GM18868 (cell line): ENCODE data around the gene TLK2.
A peak's percentile ranks its signal among the peaks of the same experiment; 100 is the strongest.

ENCODE experiments used
- ATAC-seq: cut with Tn5 transposase; IDR thresholded peaks from one replicate; pipeline ENCODE4 v1.9.1; 2021; ENCODE audit warnings: mild to moderate bottlenecking, moderate library complexity; ENCODE audit not compliant: unreplicated experiment

TLK2 gene

GRCh38 chr17:62627219-62627903, 148.7 kb downstream of the TLK2 start, which contains the start of gene MRC2:
Gene MRC2 (plus strand): TSS chr17:62627670. CDS start chr17:62627803, 133 bp downstream.
- ATAC-seq, result peak; percentile 50

GRCh38 chr17:62627904-62628633, 149.4 kb downstream of the TLK2 start:
- peak; percentile 40 for ATAC-seq

- no peak for ATAC-seq
Observed at GRCh38 chr17:62628831-62629555, 150.4 kb downstream of the TLK2 start.

GRCh38 chr17:62629556-62630364, 151.1 kb downstream of the TLK2 start:
- ATAC-seq, result no peak

- ATAC-seq, result no peak
Observed at GRCh38 chr17:62630365-62631085, 151.9 kb downstream of the TLK2 start.

- no peak for ATAC-seq
Observed at GRCh38 chr17:62631086-62631935, 152.7 kb downstream of the TLK2 start.

- no peak for ATAC-seq
Observed at GRCh38 chr17:62631936-62632924, 153.6 kb downstream of the TLK2 start.

- no peak for ATAC-seq
Observed at GRCh38 chr17:62637809-62638208, 159.2 kb downstream of the TLK2 start.

- no peak for ATAC-seq
Observed at GRCh38 chr17:62641153-62641552, 162.5 kb downstream of the TLK2 start.

- no peak for ATAC-seq
Observed at GRCh38 chr17:62641951-62642350, 163.3 kb downstream of the TLK2 start.

- no peak for ATAC-seq
Observed at GRCh38 chr17:62643496-62643895, 164.9 kb downstream of the TLK2 start.

- no peak for ATAC-seq
Observed at GRCh38 chr17:62644487-62645173, 166.0 kb downstream of the TLK2 start.

GRCh38 chr17:62648251-62648955, 169.8 kb downstream of the TLK2 start:
- ATAC-seq, result no peak

GRCh38 chr17:62648956-62649294, 170.3 kb downstream of the TLK2 start:
- no peak for ATAC-seq

GRCh38 chr17:62649570-62649969, 170.9 kb downstream of the TLK2 start:
- no peak for ATAC-seq

GRCh38 chr17:62650587-62650986, 172.0 kb downstream of the TLK2 start:
- ATAC-seq, result no peak
